Measurements from ENCODE around the gene ZNF879.

- TF ChIP-seq ZNF24 (IDR thresholded peaks at IDR 0.05) (no peak), POLR2AphosphoS5 (IDR thresholded peaks at IDR 0.05; ENCODE audit: control insufficient read depth, insufficient read depth, low read depth, low read length) (no peak), MAX (CRISPR knock-in tag; IDR thresholded peaks at IDR 0.05) (no peak), BHLHE40 (IDR thresholded peaks at IDR 0.05; ENCODE audit: low read length) (no peak), POU5F1 (IDR thresholded peaks at IDR 0.05; ENCODE audit: borderline replicate concordance, low read depth, low read length, partially characterized antibody) (no peak), SMARCE1 (IDR thresholded peaks at IDR 0.05) (no peak)
- TF ChIP-seq, protein P1, sequence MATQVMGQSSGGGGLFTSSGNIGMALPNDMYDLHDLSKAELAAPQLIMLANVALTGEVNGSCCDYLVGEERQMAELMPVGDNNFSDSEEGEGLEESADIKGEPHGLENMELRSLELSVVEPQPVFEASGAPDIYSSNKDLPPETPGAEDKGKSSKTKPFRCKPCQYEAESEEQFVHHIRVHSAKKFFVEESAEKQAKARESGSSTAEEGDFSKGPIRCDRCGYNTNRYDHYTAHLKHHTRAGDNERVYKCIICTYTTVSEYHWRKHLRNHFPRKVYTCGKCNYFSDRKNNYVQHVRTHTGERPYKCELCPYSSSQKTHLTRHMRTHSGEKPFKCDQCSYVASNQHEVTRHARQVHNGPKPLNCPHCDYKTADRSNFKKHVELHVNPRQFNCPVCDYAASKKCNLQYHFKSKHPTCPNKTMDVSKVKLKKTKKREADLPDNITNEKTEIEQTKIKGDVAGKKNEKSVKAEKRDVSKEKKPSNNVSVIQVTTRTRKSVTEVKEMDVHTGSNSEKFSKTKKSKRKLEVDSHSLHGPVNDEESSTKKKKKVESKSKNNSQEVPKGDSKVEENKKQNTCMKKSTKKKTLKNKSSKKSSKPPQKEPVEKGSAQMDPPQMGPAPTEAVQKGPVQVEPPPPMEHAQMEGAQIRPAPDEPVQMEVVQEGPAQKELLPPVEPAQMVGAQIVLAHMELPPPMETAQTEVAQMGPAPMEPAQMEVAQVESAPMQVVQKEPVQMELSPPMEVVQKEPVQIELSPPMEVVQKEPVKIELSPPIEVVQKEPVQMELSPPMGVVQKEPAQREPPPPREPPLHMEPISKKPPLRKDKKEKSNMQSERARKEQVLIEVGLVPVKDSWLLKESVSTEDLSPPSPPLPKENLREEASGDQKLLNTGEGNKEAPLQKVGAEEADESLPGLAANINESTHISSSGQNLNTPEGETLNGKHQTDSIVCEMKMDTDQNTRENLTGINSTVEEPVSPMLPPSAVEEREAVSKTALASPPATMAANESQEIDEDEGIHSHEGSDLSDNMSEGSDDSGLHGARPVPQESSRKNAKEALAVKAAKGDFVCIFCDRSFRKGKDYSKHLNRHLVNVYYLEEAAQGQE (IDR thresholded peaks at IDR 0.05; ENCODE audit: borderline replicate concordance), result no peak
- TF ChIP-seq, protein P1 (CRISPR knock-in tag; IDR thresholded peaks at IDR 0.05; ENCODE audit: low read depth), result no peak
- TF ChIP-seq, protein P2, sequence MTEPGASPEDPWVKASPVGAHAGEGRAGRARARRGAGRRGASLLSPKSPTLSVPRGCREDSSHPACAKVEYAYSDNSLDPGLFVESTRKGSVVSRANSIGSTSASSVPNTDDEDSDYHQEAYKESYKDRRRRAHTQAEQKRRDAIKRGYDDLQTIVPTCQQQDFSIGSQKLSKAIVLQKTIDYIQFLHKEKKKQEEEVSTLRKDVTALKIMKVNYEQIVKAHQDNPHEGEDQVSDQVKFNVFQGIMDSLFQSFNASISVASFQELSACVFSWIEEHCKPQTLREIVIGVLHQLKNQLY (CRISPR knock-in tag; conservative IDR thresholded peaks at IDR 0.05), result no peak
- TF ChIP-seq, protein P3, sequence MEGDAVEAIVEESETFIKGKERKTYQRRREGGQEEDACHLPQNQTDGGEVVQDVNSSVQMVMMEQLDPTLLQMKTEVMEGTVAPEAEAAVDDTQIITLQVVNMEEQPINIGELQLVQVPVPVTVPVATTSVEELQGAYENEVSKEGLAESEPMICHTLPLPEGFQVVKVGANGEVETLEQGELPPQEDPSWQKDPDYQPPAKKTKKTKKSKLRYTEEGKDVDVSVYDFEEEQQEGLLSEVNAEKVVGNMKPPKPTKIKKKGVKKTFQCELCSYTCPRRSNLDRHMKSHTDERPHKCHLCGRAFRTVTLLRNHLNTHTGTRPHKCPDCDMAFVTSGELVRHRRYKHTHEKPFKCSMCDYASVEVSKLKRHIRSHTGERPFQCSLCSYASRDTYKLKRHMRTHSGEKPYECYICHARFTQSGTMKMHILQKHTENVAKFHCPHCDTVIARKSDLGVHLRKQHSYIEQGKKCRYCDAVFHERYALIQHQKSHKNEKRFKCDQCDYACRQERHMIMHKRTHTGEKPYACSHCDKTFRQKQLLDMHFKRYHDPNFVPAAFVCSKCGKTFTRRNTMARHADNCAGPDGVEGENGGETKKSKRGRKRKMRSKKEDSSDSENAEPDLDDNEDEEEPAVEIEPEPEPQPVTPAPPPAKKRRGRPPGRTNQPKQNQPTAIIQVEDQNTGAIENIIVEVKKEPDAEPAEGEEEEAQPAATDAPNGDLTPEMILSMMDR (IDR thresholded peaks at IDR 0.05 in 2 of 3, conservative IDR thresholded peaks at IDR 0.05 in 1 of 3; ENCODE audit: insufficient read depth in 2 of 3, low read depth in 1 of 3, low read length in 3 of 3), result no peak
These were observed 33.1 kb upstream of the ZNF879 start for GRCh38 chr5:178990491-178990890.

Data from K562 (cell line).